WTC11 (cell line): Measurements from ENCODE around the gene NFIC.

Source experiments
- ELF4 ChIP-seq: sonication (generic); formaldehyde crosslinking; IDR thresholded peaks from 2 replicates; pipeline ENCODE4 v1.8.1; 2022; ENCODE audit warnings: low read depth, mild to moderate bottlenecking, moderate library complexity, missing genetic modification reagents
- EMX1 ChIP-seq: fragments of 250-450 bp; sonication (Bioruptor Pico); IDR thresholded peaks from 2 replicates; pipeline ENCODE4 v1.8.0; 2021; ENCODE audit warnings: mild to moderate bottlenecking
- ETV6 ChIP-seq: sonication (generic); formaldehyde crosslinking; IDR thresholded peaks from 2 replicates; pipeline ENCODE4 v1.8.1; 2022; ENCODE audit warnings: mild to moderate bottlenecking, missing genetic modification reagents
- GABPB1 ChIP-seq: sonication (generic); formaldehyde crosslinking; IDR thresholded peaks from 2 replicates; pipeline ENCODE4 v1.8.1; 2023; ENCODE audit warnings: mild to moderate bottlenecking, missing genetic modification reagents
- JUN ChIP-seq: sonication (generic); formaldehyde crosslinking; IDR thresholded peaks from 2 replicates; pipeline ENCODE4 v1.8.0; 2023; ENCODE audit warnings: mild to moderate bottlenecking, missing genetic modification reagents
- TEAD4 ChIP-seq: sonication (generic); formaldehyde crosslinking; IDR thresholded peaks from 2 replicates; pipeline ENCODE4 v1.8.0; 2022; ENCODE audit warnings: mild to moderate bottlenecking, missing genetic modification reagents
- TF ChIP-seq, protein P1 (sequence below): fragments of 200-600 bp; IDR thresholded peaks from 2 replicates; pipeline ENCODE4 v1.8.0; 2022; ENCODE audit warnings: antibody characterized with exemption
- TF ChIP-seq, protein P2 (sequence below): sonication (generic); formaldehyde crosslinking; IDR thresholded peaks from 2 replicates; pipeline ENCODE4 v1.8.1; 2022; ENCODE audit warnings: mild to moderate bottlenecking, missing genetic modification reagents, moderate library complexity, borderline replicate concordance
- TF ChIP-seq, protein P3 (sequence below): sonication (generic); formaldehyde crosslinking; IDR thresholded peaks from 2 replicates; pipeline ENCODE4 v1.8.0; 2022; ENCODE audit warnings: mild to moderate bottlenecking, missing genetic modification reagents
- TF ChIP-seq, protein P4 (sequence below): sonication (generic); formaldehyde crosslinking; IDR thresholded peaks from 2 replicates; pipeline ENCODE4 v1.8.0; 2023; ENCODE audit warnings: missing genetic modification reagents, mild to moderate bottlenecking, borderline replicate concordance
- TF ChIP-seq, protein P5 (sequence below): sonication (generic); formaldehyde crosslinking; IDR thresholded peaks from 2 replicates; pipeline ENCODE4 v1.8.1; 2023; ENCODE audit warnings: mild to moderate bottlenecking, moderate library complexity, missing genetic modification reagents
- TF ChIP-seq, protein P6 (sequence below): sonication (generic); formaldehyde crosslinking; IDR thresholded peaks from 2 replicates; pipeline ENCODE4 v1.8.1; 2023; ENCODE audit warnings: mild to moderate bottlenecking, missing genetic modification reagents
- TF ChIP-seq, protein P7 (sequence below): fragments of 250-450 bp; sonication (Bioruptor Pico); IDR thresholded peaks from 2 replicates; pipeline ENCODE4 v2.1.2; 2022; ENCODE audit warnings: mild to moderate bottlenecking, moderate library complexity
- TF ChIP-seq, protein P8 (sequence below): sonication (generic); formaldehyde crosslinking; IDR thresholded peaks from 2 replicates; pipeline ENCODE4 v1.8.0; 2022; ENCODE audit warnings: mild to moderate bottlenecking, missing genetic modification reagents

DNA sequence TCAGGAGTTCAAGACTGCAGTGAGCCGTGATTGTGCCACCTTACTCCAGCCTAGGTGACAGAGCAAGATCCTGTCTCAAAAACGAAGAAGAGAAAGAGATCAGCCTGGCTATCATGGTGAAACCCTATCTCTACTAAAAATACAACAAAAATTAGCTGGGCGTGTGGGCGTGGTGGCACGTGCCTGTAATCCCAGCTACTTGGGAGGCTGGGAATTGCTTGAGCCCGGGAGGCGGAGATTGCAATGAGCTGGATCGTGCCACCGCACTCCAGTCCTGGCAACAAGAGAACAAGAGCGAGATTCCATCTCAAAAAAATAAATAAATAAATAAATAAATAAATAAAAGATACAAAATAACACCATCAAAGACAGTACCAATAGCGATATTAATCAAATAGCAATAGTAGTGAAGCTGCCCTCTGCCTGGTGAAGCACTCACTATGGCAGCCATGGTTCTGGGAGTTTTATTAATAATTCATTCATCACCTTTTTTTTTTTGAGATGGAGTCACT is 53.9 kb downstream of the NFIC start:
- TF ChIP-seq, protein P1, sequence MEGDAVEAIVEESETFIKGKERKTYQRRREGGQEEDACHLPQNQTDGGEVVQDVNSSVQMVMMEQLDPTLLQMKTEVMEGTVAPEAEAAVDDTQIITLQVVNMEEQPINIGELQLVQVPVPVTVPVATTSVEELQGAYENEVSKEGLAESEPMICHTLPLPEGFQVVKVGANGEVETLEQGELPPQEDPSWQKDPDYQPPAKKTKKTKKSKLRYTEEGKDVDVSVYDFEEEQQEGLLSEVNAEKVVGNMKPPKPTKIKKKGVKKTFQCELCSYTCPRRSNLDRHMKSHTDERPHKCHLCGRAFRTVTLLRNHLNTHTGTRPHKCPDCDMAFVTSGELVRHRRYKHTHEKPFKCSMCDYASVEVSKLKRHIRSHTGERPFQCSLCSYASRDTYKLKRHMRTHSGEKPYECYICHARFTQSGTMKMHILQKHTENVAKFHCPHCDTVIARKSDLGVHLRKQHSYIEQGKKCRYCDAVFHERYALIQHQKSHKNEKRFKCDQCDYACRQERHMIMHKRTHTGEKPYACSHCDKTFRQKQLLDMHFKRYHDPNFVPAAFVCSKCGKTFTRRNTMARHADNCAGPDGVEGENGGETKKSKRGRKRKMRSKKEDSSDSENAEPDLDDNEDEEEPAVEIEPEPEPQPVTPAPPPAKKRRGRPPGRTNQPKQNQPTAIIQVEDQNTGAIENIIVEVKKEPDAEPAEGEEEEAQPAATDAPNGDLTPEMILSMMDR, result no peak
- TF ChIP-seq, protein P2, sequence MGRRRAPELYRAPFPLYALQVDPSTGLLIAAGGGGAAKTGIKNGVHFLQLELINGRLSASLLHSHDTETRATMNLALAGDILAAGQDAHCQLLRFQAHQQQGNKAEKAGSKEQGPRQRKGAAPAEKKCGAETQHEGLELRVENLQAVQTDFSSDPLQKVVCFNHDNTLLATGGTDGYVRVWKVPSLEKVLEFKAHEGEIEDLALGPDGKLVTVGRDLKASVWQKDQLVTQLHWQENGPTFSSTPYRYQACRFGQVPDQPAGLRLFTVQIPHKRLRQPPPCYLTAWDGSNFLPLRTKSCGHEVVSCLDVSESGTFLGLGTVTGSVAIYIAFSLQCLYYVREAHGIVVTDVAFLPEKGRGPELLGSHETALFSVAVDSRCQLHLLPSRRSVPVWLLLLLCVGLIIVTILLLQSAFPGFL (CRISPR knock-in tag), result no peak
- TF ChIP-seq, protein P3, sequence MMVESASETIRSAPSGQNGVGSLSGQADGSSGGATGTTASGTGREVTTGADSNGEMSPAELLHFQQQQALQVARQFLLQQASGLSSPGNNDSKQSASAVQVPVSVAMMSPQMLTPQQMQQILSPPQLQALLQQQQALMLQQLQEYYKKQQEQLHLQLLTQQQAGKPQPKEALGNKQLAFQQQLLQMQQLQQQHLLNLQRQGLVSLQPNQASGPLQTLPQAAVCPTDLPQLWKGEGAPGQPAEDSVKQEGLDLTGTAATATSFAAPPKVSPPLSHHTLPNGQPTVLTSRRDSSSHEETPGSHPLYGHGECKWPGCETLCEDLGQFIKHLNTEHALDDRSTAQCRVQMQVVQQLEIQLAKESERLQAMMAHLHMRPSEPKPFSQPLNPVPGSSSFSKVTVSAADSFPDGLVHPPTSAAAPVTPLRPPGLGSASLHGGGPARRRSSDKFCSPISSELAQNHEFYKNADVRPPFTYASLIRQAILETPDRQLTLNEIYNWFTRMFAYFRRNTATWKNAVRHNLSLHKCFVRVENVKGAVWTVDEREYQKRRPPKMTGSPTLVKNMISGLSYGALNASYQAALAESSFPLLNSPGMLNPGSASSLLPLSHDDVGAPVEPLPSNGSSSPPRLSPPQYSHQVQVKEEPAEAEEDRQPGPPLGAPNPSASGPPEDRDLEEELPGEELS (CRISPR knock-in tag), result no peak
- TF ChIP-seq, protein P4, sequence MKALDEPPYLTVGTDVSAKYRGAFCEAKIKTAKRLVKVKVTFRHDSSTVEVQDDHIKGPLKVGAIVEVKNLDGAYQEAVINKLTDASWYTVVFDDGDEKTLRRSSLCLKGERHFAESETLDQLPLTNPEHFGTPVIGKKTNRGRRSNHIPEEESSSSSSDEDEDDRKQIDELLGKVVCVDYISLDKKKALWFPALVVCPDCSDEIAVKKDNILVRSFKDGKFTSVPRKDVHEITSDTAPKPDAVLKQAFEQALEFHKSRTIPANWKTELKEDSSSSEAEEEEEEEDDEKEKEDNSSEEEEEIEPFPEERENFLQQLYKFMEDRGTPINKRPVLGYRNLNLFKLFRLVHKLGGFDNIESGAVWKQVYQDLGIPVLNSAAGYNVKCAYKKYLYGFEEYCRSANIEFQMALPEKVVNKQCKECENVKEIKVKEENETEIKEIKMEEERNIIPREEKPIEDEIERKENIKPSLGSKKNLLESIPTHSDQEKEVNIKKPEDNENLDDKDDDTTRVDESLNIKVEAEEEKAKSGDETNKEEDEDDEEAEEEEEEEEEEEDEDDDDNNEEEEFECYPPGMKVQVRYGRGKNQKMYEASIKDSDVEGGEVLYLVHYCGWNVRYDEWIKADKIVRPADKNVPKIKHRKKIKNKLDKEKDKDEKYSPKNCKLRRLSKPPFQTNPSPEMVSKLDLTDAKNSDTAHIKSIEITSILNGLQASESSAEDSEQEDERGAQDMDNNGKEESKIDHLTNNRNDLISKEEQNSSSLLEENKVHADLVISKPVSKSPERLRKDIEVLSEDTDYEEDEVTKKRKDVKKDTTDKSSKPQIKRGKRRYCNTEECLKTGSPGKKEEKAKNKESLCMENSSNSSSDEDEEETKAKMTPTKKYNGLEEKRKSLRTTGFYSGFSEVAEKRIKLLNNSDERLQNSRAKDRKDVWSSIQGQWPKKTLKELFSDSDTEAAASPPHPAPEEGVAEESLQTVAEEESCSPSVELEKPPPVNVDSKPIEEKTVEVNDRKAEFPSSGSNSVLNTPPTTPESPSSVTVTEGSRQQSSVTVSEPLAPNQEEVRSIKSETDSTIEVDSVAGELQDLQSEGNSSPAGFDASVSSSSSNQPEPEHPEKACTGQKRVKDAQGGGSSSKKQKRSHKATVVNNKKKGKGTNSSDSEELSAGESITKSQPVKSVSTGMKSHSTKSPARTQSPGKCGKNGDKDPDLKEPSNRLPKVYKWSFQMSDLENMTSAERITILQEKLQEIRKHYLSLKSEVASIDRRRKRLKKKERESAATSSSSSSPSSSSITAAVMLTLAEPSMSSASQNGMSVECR (CRISPR knock-in tag), result no peak
- no peak for TF ChIP-seq TEAD4 (CRISPR knock-in tag)
- no peak for TF ChIP-seq EMX1 (CRISPR knock-in tag)
- TF ChIP-seq ETV6, result no peak
- no peak for TF ChIP-seq ELF4 (CRISPR knock-in tag)
- TF ChIP-seq, protein P5, sequence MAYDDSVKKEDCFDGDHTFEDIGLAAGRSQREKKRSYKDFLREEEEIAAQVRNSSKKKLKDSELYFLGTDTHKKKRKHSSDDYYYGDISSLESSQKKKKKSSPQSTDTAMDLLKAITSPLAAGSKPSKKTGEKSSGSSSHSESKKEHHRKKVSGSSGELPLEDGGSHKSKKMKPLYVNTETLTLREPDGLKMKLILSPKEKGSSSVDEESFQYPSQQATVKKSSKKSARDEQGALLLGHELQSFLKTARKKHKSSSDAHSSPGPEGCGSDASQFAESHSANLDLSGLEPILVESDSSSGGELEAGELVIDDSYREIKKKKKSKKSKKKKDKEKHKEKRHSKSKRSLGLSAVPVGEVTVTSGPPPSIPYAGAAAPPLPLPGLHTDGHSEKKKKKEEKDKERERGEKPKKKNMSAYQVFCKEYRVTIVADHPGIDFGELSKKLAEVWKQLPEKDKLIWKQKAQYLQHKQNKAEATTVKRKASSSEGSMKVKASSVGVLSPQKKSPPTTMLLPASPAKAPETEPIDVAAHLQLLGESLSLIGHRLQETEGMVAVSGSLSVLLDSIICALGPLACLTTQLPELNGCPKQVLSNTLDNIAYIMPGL (CRISPR knock-in tag), result no peak
- TF ChIP-seq, protein P6, sequence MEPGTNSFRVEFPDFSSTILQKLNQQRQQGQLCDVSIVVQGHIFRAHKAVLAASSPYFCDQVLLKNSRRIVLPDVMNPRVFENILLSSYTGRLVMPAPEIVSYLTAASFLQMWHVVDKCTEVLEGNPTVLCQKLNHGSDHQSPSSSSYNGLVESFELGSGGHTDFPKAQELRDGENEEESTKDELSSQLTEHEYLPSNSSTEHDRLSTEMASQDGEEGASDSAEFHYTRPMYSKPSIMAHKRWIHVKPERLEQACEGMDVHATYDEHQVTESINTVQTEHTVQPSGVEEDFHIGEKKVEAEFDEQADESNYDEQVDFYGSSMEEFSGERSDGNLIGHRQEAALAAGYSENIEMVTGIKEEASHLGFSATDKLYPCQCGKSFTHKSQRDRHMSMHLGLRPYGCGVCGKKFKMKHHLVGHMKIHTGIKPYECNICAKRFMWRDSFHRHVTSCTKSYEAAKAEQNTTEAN (CRISPR knock-in tag), result no peak
- TF ChIP-seq, protein P7, sequence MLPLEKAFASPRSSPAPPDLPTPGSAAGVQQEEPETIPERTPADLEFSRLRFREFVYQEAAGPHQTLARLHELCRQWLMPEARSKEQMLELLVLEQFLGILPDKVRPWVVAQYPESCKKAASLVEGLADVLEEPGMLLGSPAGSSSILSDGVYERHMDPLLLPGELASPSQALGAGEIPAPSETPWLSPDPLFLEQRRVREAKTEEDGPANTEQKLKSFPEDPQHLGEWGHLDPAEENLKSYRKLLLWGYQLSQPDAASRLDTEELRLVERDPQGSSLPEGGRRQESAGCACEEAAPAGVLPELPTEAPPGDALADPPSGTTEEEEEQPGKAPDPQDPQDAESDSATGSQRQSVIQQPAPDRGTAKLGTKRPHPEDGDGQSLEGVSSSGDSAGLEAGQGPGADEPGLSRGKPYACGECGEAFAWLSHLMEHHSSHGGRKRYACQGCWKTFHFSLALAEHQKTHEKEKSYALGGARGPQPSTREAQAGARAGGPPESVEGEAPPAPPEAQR (CRISPR knock-in tag), result no peak
- no peak for TF ChIP-seq JUN
- TF ChIP-seq, protein P8, sequence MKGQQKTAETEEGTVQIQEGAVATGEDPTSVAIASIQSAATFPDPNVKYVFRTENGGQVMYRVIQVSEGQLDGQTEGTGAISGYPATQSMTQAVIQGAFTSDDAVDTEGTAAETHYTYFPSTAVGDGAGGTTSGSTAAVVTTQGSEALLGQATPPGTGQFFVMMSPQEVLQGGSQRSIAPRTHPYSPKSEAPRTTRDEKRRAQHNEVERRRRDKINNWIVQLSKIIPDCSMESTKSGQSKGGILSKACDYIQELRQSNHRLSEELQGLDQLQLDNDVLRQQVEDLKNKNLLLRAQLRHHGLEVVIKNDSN (CRISPR knock-in tag), result no peak
- TF ChIP-seq GABPB1 (CRISPR knock-in tag), result no peak
